Tongue (tissue), 2 donors: ENCODE results near the gene GPC1. TPM values are rescaled to one million over a fixed set of nuclear protein-coding genes. Genes with fewer than 3 reads are reported as not detected.

ENCODE experiments used
- DNase-seq: peaks from one replicate; pipeline ENCODE4 v3.0.0-alpha.2; 2015
- total RNA-seq: library from RNA; depleted of rRNA; stranded (reverse); fragments of >200 nt; gene quantifications from one replicate; pipeline ENCODE4 v1.2.3, GENCODE V29; 2014

Gene GPC1
- total RNA-seq, 1 donor from 2014 or later: 133 TPM

DNA sequence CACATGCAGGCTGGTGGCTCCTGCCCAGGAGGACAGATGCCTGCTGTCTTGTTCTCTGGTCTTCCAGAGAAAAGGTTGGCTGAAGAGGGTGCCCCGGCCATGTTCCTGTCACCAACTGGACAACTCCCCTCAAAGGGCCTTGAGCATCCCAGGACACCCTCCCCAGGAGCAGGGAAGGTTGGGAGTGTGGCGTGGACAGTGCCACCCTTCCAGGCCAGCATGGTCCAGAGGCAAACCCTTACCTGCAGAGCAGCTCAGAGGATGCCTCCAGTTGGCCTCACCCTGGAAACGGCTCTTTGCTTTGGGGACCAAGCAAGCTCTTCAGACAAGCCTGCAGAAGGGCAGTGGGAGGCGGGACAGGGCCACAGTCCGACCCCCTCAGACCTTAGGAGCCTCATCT is 4.9 kb upstream of the GPC1 start:
- DNase-seq: no peak

GRCh38 chr2:240431271-240431660 is 4.2 kb upstream of the GPC1 start:
- no peak for DNase-seq

DNA sequence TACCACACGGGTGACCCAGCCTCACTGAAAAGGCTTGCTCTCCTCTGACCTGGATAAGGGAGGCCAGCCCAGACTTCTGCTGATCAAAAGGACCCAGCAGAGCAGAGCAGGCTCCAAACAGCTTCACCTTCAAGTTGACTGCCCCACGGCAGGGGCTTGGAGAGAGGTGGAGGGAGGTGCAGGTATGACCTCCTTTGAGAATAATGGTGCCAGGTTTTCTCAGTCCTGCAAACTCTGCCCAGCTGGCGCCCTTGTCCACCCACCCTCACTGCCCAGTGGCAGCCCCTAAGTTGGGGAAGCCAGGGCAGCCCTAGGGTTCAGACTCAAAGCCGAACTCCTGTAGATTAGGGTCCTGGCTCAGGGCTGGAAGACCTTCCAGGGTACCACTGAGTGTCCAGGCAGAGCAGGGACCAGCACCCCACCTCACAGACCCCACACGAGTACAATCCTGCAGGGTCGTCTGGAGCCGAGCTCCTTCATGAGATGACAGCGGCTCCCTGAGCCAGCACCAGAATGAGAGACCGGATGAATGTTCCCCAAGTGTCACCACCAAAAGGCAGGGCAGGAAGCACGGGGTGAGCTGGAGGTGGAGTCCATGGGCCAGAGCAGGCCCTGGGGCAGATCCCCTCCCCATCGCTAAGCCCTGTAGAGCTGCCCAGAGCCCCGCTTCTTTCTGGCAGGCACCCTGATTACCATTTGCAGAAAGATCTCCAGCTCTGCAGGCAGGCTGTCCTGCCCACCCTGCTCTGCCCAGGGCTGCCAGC is 3.6 kb upstream of the GPC1 start:
- no peak for DNase-seq

DNA sequence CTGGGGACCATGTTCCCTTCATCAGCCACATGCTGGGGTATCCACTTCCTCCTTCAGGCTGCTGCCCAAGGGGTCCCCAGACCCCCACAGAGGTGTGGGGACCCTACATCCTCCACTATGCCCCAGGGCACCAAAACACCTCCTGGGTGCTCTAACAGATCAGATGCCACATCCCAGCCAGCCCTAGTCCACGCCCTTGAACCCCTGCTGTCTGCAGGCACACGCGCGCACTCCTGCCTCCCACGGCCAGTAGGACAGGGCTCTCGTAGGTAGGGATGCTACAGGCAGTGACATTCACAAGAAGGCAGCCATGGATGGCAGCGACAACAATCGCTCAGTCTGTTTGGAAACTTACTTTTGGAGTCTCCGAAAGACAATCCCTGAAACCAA is 3.0 kb upstream of the GPC1 start:
- DNase-seq: no peak

GRCh38 chr2:240432820-240433801 is 2.4 kb upstream of the GPC1 start:
- no peak for DNase-seq

DNA sequence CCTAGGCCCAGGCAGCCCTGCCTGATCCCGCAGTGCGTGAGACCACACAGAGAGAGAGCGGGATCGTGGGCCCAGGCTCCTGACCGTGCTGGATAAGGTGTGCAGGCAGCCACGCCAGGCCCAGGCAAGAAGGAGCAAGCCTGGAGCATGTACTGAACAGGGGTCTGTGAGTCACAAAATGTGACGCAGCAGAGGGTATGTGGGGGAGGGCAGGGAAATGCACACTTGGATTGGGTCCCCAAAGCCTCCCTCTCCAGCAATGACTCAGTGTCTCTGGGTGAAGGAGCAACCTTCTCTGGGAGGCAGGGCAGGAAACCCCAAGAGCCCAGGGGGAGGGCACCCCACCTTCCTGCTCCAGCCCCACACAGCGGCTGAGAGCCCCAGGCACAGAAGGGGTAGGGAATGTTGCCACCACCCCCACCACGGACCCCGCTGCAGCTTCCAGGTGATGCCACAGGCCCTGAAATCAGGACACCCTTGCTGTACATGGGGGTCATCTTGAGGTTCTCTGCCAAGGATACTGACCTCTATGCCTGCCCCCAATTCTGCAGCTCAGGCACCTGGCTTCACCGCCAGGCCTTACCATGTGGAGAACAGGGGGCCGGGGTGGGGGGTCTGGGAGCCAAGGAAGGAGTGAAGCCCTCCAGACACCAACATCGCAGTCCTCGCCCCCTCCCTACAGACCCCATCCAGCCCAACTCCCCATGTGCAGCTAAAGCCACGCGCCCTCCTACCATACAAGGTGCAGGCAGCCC is 1.3 kb upstream of the GPC1 start:
- DNase-seq: no peak

DNA sequence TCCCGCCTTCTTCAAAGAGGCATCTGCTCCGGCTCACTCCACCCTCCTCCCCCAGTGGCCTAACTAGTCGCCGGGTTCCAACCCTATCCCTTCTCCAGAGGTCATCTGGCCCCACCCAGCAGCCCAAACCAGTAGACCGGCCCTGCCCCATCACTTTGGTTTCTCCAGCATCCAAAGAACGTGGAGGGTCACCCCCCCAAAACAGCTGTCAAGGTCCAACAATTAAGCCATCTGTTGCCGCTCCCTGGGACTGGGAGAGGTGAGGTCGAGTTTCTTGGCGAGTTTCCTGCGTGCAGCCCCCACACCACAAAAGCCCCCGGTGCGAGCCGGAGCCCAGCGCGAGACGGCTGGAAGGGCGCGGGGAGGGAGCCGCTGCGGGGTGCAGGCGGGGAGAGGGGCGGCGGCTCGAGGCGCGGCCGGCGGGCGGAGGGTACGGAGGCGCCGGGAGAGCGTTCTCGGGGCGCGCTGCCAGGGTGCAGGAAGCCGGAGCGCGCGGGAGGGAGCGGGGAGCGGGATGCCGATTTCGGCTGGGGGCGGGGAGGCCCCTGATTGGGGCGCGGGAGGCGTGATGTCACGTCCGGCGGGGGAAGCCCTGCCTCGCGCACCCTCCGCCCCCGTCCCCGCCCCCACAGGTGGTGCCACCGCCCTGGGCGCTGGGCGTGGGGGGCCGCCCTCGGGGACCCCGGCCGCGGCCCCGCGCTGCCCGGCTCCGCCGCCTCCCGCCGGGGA is 571 bp upstream of the GPC1 start:
- DNase-seq: peak; percentile 98

DNA sequence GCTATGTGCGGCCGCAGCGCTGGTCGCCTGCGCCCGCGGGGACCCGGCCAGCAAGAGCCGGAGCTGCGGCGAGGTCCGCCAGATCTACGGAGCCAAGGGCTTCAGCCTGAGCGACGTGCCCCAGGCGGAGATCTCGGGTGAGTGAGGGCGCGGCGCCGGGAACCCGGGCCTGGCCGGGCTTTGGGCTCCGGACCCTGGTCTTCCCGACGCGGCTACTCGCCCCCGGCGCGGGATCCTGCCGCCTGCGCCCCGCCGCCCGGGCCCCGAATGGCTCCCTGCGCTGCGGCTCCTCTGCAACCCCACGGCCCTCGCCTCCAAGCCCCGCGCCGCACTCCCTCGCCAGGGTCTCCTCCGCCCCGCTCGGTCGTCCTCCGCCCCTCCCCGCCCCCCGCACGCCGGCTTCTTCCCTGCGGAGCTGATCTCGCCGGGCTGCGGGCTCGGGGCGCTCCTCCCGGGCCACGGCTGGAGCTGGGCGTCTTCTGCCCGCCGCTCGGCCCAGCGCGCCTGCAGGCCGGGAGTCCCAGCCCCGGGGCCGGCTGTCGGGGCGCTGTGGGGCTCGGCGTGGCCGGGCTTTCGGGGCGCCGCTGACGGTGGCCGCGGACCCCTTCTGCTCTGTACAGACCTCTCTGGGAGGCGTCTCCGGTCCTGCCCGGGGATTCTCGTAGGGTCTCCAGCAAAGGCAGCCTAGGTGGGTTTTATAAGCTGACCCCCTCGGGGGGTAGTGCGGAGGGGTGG is 652 bp downstream of the GPC1 start:
- DNase-seq: no peak

- peak; percentile 79 for DNase-seq
Measured at GRCh38 chr2:240436683-240437550, 1.5 kb downstream of the GPC1 start.

GRCh38 chr2:240437551-240437860 is 2.0 kb downstream of the GPC1 start:
- DNase-seq: no peak

GRCh38 chr2:240437861-240438809 is 2.7 kb downstream of the GPC1 start:
- peak; percentile 89 for DNase-seq

DNA sequence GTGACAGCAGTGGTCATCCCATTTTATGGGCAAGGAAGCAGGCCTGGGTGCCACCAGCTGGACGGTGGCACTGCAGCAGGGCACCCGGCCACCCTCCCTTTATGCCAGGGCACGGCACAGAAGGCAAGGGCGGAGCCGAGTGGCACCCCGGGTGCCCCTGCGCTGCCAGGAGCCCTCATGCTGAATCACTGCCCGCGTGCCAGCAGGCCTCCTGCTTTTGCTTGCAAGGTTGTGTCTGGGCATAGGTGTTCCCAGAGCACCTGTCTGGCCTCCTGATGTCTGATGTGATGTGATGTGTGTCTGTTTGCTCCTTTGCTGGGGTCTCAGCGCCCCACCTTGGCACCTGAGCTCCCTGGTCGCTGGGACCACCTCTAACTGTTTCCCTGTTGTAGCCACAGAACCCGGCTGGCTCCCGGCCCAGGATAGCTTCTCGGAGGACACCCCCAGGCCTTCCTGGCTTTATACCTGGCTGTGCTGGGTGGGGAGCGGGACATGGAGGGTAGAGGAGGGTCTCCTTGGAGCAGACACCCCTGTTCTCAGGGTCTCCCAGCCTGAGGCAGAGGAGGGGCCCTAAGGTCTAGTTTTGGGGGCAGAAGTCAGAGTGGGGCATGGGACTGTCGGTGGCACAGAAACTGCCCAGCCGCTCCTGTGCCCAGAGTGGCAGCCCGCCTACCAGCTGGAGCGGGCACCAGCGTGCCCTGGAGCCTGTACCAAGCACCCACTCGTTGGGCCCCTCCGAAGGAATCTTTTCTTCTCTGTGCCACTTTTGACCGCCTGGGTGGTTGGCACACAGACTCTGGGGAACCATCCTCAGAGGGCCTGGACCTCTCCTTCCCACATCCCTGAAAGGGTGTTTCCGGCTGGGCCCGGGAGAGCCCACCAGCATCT is 3.6 kb downstream of the GPC1 start:
- no peak for DNase-seq

- no peak for DNase-seq
Measured at GRCh38 chr2:240439698-240440151, 4.3 kb downstream of the GPC1 start.

GRCh38 chr2:240440251-240440650 is 4.8 kb downstream of the GPC1 start:
- no peak for DNase-seq

GRCh38 chr2:240440704-240441320 is 5.3 kb downstream of the GPC1 start:
- DNase-seq: no peak

GRCh38 chr2:240441326-240441992 is 6.0 kb downstream of the GPC1 start:
- peak; percentile 60 for DNase-seq

DNA sequence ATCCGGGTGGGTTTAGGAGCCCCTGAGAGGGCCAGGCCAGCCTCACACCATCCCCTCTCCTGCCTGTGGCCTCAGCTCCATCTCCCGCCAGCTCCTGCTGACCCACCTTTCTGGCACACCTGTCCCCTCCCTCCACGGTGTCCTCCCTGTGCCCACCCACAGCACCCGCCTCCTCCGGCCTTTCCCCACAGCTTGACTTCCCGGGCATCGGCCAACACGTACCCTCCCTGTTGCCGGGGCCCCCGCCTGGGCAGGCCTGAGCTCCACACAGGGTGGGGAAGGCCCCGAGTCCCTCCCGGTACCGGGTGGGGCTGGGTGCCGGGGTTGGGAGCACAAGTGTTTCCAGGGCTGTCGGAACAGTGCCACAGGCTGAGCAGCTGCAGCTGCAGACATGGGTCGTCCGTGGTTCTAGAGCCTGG is 6.5 kb downstream of the GPC1 start:
- no peak for DNase-seq
